Measurements from ENCODE around the gene MMS19.

DNA sequence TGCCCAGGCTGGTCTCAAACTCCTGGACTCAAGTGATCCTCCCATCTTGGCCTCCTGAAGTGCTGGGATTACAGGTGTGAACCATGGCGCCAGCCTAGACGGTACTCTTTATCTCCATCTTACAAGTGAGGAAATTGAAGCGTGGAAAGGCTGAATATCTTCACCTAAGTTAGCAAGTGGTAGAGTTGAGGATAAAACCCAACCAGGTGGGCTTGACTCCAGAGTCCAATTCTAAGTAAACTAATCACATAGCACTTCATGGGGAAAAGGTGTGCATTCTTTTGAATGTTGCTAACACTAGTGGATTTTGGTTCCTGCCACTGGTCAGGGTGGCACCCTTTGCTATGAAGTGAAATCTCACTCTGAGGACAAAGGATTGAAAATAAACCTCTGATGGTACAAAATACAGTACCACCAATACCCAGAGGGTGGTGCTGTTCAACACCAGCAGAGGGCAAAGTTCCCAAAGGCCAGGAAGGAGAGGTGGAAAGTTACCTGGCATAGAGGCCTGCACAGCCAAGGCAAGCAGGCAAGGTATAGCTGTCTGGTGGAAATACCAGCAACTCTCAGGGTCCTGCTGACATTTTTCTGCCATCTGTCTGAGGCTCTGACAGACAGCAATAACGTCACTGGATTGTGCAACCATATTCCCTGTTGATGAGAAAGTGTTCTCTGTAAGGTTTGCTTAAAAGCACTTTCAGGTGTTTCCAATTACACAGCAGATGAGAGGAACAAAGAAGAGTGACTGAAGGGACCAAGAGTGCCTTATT is 34.7 kb downstream of the MMS19 start:
- TF ChIP-seq, protein P1, sequence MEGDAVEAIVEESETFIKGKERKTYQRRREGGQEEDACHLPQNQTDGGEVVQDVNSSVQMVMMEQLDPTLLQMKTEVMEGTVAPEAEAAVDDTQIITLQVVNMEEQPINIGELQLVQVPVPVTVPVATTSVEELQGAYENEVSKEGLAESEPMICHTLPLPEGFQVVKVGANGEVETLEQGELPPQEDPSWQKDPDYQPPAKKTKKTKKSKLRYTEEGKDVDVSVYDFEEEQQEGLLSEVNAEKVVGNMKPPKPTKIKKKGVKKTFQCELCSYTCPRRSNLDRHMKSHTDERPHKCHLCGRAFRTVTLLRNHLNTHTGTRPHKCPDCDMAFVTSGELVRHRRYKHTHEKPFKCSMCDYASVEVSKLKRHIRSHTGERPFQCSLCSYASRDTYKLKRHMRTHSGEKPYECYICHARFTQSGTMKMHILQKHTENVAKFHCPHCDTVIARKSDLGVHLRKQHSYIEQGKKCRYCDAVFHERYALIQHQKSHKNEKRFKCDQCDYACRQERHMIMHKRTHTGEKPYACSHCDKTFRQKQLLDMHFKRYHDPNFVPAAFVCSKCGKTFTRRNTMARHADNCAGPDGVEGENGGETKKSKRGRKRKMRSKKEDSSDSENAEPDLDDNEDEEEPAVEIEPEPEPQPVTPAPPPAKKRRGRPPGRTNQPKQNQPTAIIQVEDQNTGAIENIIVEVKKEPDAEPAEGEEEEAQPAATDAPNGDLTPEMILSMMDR (IDR thresholded peaks at IDR 0.05) = peak in 1 of 3 donors; percentile 86
- TF ChIP-seq POLR2A (IDR thresholded peaks at IDR 0.05) = no peak
